ENCODE data around the gene APH1A.

DNA sequence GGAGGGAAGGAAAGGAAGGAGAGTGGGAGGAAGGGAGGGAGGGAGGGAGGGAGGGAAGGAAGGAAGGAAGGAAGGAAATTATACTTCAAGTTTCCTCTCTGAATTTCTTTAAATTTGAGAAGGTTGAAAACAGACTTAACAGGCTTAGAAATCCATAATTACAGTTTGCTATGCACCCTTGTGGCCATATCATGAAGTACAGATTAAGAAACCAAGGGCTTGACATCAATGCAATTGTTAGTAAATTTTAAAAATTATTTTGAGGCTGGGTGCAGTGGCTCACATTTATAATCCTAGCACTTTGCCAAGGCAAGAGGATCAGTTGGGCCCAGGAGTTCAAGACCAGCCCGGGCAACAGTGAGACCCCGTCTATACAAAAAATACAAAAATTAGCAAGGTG, 47.3 kb downstream of the APH1A start:
- TF ChIP-seq ELF4 (CRISPR knock-in tag; IDR thresholded peaks at IDR 0.05), result no peak
- TF ChIP-seq POLR2A (conservative IDR thresholded peaks at IDR 0.05), result no peak
- TF ChIP-seq ZNF431 (CRISPR knock-in tag; IDR thresholded peaks at IDR 0.05), result no peak

All from K562 (cell line).